Progenitor cell of endocrine pancreas (in vitro differentiated cells): Measurements from ENCODE around the gene FUZ. TPM values are rescaled to one million over a fixed set of nuclear protein-coding genes. Genes with fewer than 3 reads are reported as not detected.

Experiments
- DNase-seq: peaks from one replicate; pipeline ENCODE4 v3.0.0; 2021; ENCODE audit warnings: low spot score; ENCODE audit not compliant: unreplicated experiment
- H3K27ac Mint-ChIP-seq: 2 replicates; pipeline ENCODE4 v1.8.0; 2021; ENCODE audit warnings: mild to moderate bottlenecking, moderate library complexity, mixed read lengths
- H3K27me3 Mint-ChIP-seq: 2 replicates; pipeline ENCODE4 v1.8.0; 2021; ENCODE audit warnings: mixed read lengths
- H3K36me3 Mint-ChIP-seq: 2 replicates; pipeline ENCODE4 v1.8.0; 2022; ENCODE audit warnings: mixed read lengths; ENCODE audit not compliant: insufficient read depth
- H3K4me1 Mint-ChIP-seq: 2 replicates; pipeline ENCODE4 v1.8.0; 2021; ENCODE audit warnings: low read depth, mixed read lengths
- H3K4me3 Mint-ChIP-seq: 2 replicates; pipeline ENCODE4 v1.8.0; 2021; ENCODE audit warnings: low read depth, mild to moderate bottlenecking, moderate library complexity, mixed read lengths
- H3K9me3 Mint-ChIP-seq: 2 replicates; pipeline ENCODE4 v1.8.0; 2021; ENCODE audit warnings: low read depth, mixed read lengths
- total RNA-seq: library from RNA; stranded (reverse); gene quantifications from 2 replicates; pipeline ENCODE4 v1.2.1, GENCODE V29; 2021
- TF ChIP-seq, protein P1 (sequence below): fragments of 200-600 bp; sonication (generic); IDR thresholded peaks from one replicate; pipeline ENCODE4 v1.5.0; 2021; ENCODE audit warnings: antibody characterized with exemption, mild to moderate bottlenecking; ENCODE audit not compliant: unreplicated experiment

FUZ gene
- total RNA-seq, 1 donor from 2014 or later: 40.0 TPM

DNA sequence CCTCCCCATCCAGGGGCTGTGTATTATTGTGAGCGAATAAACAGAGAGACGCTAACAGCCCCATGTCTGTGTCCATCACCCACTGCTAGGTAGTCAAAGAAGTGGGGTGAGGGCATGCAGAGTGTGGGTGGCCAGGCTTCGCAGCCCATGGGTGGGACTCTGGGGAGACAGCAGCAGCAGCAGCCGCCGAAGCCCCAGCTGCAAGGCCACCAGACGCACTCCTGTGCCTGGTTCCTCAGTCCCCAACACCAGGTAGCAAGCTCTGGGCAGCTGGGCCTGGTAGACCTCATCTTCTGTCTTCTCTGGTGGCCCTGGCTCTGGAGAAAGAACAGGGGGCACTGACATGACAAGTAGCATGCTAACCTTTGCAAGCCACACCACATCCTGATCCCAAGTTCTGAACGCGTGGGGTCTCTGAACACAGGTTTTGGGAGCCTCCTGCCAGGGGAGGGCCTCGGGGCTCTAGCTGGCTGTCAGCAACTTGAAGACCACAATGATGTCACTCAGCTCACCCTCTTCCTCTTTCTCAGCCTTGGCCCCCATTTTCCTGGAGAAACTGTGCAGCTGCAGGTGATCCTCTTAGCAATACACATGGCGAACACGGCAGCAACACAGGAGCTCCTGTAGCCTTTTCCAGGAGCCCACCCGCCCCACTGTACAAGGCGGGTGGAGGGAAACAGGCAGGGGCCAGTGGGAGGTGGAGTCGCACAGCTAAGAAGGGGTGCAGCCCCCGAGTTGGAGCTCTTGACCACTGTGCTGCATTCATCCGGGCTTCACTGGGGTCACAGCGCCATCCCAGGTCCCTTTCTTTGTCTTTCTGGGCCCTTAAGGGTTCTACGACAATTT lies 5.8 kb downstream of the FUZ start:
- Mint-ChIP-seq H3K36me3 (peaks cover 12% of the 10 kb centered on the region), H3K27me3 (no peaks in the 10 kb centered on the region), H3K27ac (peak overlapping the region; percentile 45), H3K4me1 (peaks cover 7% of the 10 kb centered on the region), H3K9me3 (no peaks in the 10 kb centered on the region), H3K4me3 (no peak overlapping the region)
- TF ChIP-seq, protein P1, sequence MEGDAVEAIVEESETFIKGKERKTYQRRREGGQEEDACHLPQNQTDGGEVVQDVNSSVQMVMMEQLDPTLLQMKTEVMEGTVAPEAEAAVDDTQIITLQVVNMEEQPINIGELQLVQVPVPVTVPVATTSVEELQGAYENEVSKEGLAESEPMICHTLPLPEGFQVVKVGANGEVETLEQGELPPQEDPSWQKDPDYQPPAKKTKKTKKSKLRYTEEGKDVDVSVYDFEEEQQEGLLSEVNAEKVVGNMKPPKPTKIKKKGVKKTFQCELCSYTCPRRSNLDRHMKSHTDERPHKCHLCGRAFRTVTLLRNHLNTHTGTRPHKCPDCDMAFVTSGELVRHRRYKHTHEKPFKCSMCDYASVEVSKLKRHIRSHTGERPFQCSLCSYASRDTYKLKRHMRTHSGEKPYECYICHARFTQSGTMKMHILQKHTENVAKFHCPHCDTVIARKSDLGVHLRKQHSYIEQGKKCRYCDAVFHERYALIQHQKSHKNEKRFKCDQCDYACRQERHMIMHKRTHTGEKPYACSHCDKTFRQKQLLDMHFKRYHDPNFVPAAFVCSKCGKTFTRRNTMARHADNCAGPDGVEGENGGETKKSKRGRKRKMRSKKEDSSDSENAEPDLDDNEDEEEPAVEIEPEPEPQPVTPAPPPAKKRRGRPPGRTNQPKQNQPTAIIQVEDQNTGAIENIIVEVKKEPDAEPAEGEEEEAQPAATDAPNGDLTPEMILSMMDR: no peak
- no peak for DNase-seq

DNA sequence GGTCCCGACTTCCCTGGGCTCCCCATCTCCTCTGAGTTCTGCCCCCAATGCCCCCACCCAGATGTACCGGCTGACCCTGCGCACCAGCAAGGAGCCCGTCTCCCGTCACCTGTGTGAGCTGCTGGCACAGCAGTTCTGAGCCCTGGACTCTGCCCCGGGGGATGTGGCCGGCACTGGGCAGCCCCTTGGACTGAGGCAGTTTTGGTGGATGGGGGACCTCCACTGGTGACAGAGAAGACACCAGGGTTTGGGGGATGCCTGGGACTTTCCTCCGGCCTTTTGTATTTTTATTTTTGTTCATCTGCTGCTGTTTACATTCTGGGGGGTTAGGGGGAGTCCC lies 6.5 kb downstream of the FUZ start:
- Mint-ChIP-seq H3K27ac (no peak overlapping the region), H3K4me3 (no peak overlapping the region)

DNA sequence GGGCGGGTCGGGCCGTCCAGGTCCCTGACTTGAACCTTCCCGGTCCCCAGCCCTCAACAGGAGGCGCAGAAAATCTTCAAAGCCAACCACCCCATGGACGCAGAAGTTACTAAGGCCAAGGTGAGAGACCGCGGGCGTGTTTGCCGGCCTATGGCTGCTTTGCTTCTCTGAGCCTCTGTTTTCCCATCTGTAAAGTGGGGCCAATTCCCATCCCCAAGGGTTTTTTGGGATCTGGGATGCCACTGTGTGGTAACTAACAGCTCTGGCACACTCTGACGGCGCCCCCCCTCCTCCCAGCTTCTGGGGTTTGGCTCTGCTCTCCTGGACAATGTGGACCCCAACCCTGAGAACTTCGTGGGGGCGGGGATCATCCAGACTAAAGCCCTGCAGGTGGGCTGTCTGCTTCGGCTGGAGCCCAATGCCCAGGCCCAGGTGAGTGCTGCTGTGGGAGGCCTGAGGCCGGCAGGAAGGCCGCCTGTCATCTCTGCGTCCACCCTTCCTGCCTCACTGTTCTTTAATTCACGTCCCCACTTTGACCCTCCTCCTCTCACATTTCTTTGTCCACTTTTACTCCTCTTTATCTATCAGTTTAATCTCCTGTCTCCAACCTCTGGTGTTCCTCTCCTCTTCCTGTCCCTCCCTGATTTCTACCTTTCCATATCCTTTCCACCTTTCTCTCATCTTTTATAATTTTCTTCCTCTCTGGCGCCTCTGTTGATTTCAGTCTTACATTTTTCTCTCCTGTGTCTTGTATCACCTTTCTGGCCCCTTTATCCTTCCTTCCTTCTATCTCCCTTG lies 7.1 kb downstream of the FUZ start:
- no peak overlapping the region for H3K4me3 Mint-ChIP-seq
- DNase-seq: no peak

More for the DNA sequence above, 6.5 kb downstream of the FUZ start:
- Mint-ChIP-seq H3K4me1 (peaks cover 7% of the 10 kb centered on the region), H3K36me3 (peaks cover 12% of the 10 kb centered on the region), H3K27me3 (no peaks in the 10 kb centered on the region), H3K9me3 (no peaks in the 10 kb centered on the region)
- TF ChIP-seq, protein P1: no peak
- no peak for DNase-seq

DNA sequence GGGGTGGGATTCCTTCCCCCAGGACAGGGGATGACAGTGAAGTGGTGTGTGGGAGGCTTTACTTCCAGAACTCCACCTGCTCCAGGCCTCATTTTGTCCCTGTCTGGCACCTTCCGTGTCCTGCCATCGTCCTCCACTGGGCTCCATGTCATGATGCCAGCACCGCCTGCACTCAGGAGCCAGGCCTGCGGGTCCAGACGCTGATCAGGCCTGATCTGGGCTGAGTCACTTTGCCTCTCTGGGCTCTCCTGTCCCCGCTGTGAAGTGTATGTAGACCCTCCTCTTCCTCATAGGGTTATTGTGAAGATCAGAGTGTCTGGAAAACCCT lies 9.6 kb downstream of the FUZ start:
- Mint-ChIP-seq H3K4me3 (no peak overlapping the region), H3K9me3 (no peaks in the 10 kb centered on the region)
- TF ChIP-seq, protein P1: no peak

More for the DNA sequence above, 7.1 kb downstream of the FUZ start:
- TF ChIP-seq, protein P1: no peak
- Mint-ChIP-seq H3K9me3 (no peaks in the 10 kb centered on the region), H3K27me3 (no peaks in the 10 kb centered on the region), H3K4me1 (peaks cover 7% of the 10 kb centered on the region), H3K27ac (no peak overlapping the region), H3K36me3 (peaks cover 12% of the 10 kb centered on the region)

DNA sequence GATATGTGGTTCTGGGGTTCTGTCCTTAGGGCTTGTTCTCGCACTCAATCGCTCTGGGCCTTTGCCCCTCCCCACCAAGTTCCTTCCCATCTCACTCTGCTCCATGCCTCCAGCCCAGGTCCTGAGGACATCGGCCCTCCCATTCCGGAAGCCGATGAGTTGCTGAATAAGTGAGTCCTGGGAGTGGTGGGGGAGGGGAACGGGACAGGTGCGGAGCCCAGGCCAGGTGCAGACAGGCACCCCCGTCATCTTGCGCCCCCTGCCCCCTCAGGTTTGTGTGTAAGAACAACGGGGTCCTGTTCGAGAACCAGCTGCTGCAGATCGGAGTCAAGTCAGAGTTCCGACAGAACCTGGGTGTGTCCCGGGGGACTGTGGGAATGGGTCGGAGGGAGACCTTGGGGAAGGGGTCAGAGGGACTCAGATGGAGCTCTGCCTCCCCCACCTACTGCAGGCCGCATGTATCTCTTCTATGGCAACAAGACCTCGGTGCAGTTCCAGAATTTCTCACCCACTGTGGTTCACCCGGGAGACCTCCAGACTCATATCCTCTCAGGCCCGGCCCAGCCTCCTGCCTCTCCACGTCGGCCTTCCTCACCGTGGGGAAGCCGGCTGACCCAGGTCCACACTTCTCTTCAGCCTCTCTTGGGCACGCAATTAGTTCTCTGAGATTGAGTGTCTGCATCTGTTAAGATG lies 10.1 kb downstream of the FUZ start:
- Mint-ChIP-seq H3K27ac (no peak overlapping the region), H3K9me3 (no peaks in the 10 kb centered on the region), H3K27me3 (no peaks in the 10 kb centered on the region), H3K36me3 (peaks cover 12% of the 10 kb centered on the region), H3K4me3 (no peak overlapping the region), H3K4me1 (no peaks in the 10 kb centered on the region)
- DNase-seq: no peak
- TF ChIP-seq, protein P1: no peak

More for the DNA sequence above, 9.6 kb downstream of the FUZ start:
- no peak overlapping the region for H3K27ac Mint-ChIP-seq
- H3K27me3 Mint-ChIP-seq: no peaks in the 10 kb centered on the region
- H3K4me1 Mint-ChIP-seq: no peaks in the 10 kb centered on the region
- DNase-seq: no peak
- H3K36me3 Mint-ChIP-seq: peaks cover 12% of the 10 kb centered on the region
